ELF-1 (cell line): ENCODE results near the gene YPEL3.

Experiments used
- DNase-seq: peaks from one replicate; pipeline ENCODE4 v3.0.0-alpha.2; 2016; ENCODE audit warnings: low read depth, low spot score

The YPEL3 gene

DNA sequence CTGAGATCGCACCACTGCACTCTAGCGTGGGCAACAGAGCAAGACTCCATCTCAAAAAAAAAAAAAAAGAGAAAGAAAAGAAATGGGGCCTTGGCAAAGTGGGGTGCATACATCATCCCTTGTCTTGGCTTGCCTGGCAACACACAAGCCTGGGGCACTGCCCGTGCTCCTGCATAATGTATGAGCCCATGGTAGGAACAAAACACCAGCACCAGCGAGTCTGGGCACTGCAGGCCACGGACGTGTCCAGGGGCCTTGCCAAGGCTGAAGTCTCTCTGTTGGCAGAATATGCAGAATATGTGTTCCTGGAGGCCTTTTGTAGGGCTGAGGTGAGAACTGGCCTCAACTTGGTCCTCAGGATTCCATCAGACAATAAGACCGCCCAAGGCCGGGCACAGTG lies 46.1 kb downstream of the YPEL3 start:
- no peak for DNase-seq

DNA sequence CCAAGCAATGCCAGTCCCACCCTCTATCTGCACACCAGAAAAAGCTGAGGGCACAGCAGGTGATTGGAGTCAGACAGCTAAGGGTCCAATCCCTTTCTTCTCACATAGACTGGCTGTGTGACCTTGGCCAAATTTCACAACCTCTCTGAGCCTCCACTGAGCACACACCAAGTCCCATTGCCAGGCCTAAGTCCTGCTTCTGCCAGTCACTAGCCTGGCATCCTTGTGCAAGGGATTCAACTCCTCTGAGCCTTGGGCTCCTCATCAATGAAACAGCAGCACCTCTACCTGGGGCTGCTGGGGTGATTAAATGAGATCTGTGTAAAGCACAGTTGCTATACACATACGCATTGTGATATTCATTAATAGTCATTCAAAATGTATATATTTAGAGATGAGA lies 49.4 kb downstream of the YPEL3 start:
- no peak for DNase-seq

DNA sequence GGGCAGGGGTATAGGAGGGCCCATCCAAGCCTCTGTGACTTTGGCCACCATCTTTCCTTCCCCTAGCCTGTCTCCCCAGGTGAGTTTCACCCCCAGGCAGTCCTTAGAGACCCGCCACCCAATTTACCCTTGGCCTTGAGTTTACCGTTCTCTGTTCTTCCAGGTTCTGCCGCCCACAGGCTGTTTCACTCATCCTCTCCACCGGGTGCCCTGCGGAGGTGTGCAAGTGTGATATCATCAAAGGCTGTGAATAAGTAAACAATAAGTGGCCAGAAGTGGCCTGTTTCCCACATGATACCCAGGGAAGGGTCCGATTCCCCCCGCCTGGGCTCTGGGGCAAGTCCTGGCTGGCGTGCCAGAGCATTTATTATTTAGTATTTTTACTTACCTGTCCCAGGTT lies 49.8 kb downstream of the YPEL3 start:
- no peak for DNase-seq
